SU-DHL-6 (cell line): Measurements from ENCODE around the gene SUDS3.

Experiments
- H2AFZ ChIP-seq: fragments of 200-600 bp; sonication (generic); 2 replicates; pipeline ENCODE4 v1.6.1; 2014; ENCODE audit warnings: low read depth, mild to moderate bottlenecking, moderate library complexity, mixed read lengths, antibody characterized with exemption, low read length; ENCODE audit not compliant: severe bottlenecking
- H3F3A ChIP-seq: fragments of 200-600 bp; shearing (Covaris generic); 2 replicates; pipeline ENCODE4 v1.6.0; 2016; ENCODE audit warnings: antibody characterized with exemption, mild to moderate bottlenecking; ENCODE audit not compliant: insufficient read depth
- H3K27ac ChIP-seq: fragments of 200-600 bp; sonication (generic); 2 replicates; pipeline ENCODE4 v1.5.1; 2016; ENCODE audit warnings: low read depth, mild to moderate bottlenecking, low read length, moderate library complexity, mixed read lengths
- H3K27me3 ChIP-seq: fragments of 200-600 bp; sonication (generic), shearing (Covaris generic); 2 replicates; pipeline ENCODE4 v1.6.0; 2014; ENCODE audit warnings: mild to moderate bottlenecking, low read length
- H3K36me3 ChIP-seq: fragments of 200-600 bp; sonication (generic); 2 replicates; pipeline ENCODE4 v1.6.1; 2014; ENCODE audit warnings: mild to moderate bottlenecking, low read length, mixed read lengths
- H3K4me2 ChIP-seq: fragments of 300-600, 200-600 bp; shearing (Covaris generic), sonication (generic); 2 replicates; pipeline ENCODE4 v1.6.0; 2014; ENCODE audit warnings: low read length, low read depth, mild to moderate bottlenecking; ENCODE audit not compliant: poor library complexity, severe bottlenecking
- H3K4me3 ChIP-seq: fragments of 200-600 bp; sonication (generic); 2 replicates; pipeline ENCODE4 v1.5.1; 2014; ENCODE audit warnings: antibody characterized with exemption, low read length, mild to moderate bottlenecking, mixed read lengths; ENCODE audit not compliant: insufficient read depth, poor library complexity, severe bottlenecking
- H3K79me2 ChIP-seq: fragments of 200-600 bp; sonication (generic); 2 replicates; pipeline ENCODE4 v1.6.1; 2014; ENCODE audit warnings: mild to moderate bottlenecking, low read length, moderate library complexity; ENCODE audit not compliant: insufficient read depth
- H3K9ac ChIP-seq: fragments of 200-600 bp; sonication (generic); 2 replicates; pipeline ENCODE4 v1.7.0; 2014; ENCODE audit warnings: mild to moderate bottlenecking, low read length
- H3K9me2 ChIP-seq: fragments of 200-600 bp; sonication (generic); replicated peaks from 2 replicates; pipeline ENCODE4 v1.6.1; 2014; ENCODE audit warnings: low read length; ENCODE audit not compliant: insufficient read depth
- H3K9me3 ChIP-seq: fragments of 200-600 bp; sonication (generic); 2 replicates; pipeline ENCODE4 v1.6.1; 2014; ENCODE audit warnings: low read length, mixed read lengths; ENCODE audit not compliant: insufficient read depth
- H4K20me1 ChIP-seq: fragments of 200-600 bp; sonication (generic); 2 replicates; pipeline ENCODE4 v1.6.1; 2014; ENCODE audit warnings: low read depth, mild to moderate bottlenecking, antibody characterized with exemption, low read length, moderate library complexity, mixed read lengths
- EZH2phosphoT487 ChIP-seq: fragments of 200-600 bp; sonication (generic), shearing (Covaris generic); conservative IDR thresholded peaks from 2 replicates; pipeline ENCODE4 v1.6.1; 2018; ENCODE audit warnings: mild to moderate bottlenecking, antibody characterized with exemption, low read length, moderate library complexity, mixed read lengths
- TF ChIP-seq, protein P1 (sequence below): fragments of 200-600 bp; sonication (generic); IDR thresholded peaks from one replicate; pipeline ENCODE4 v1.5.1; 2017; ENCODE audit warnings: antibody characterized with exemption, mild to moderate bottlenecking, low read length, moderate library complexity; ENCODE audit not compliant: insufficient read depth, poor library complexity, severe bottlenecking

Gene SUDS3

DNA sequence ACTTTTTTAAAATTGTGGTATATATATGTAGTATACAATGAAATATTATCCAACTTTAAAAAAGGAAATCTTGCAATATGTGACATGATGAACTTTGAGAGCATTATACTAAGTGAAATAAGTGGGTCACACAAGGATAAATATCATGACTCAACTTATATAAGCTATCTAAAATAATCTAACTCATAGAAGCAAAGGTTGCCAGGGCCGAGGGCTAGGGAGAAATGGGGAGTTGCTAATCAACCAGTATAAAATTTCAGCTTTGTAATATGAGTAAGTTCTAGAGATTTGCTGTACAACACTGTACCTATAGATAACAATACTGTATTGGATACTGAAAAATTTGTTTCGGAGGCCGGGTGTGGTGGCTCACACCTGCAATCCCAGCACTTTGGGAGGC lies 42.1 kb upstream of the SUDS3 start:
- no peak overlapping the region for H3K27ac ChIP-seq
- H3K4me3 ChIP-seq: no peak overlapping the region
- peaks cover 86% of the 10 kb centered on the region for H3K79me2 ChIP-seq
- no peak overlapping the region for H3K4me2 ChIP-seq
- H4K20me1 ChIP-seq: peaks cover 3% of the 10 kb centered on the region; the same call in 1 of the 2 replicates
- no peak overlapping the region for H3K9ac ChIP-seq
- no peaks in the 10 kb centered on the region; the same call in 1 of the 2 replicates for H3F3A ChIP-seq
- no peaks in the 10 kb centered on the region for H3K9me2 ChIP-seq
- no peaks in the 10 kb centered on the region for H3K9me3 ChIP-seq
- TF ChIP-seq, protein P1, sequence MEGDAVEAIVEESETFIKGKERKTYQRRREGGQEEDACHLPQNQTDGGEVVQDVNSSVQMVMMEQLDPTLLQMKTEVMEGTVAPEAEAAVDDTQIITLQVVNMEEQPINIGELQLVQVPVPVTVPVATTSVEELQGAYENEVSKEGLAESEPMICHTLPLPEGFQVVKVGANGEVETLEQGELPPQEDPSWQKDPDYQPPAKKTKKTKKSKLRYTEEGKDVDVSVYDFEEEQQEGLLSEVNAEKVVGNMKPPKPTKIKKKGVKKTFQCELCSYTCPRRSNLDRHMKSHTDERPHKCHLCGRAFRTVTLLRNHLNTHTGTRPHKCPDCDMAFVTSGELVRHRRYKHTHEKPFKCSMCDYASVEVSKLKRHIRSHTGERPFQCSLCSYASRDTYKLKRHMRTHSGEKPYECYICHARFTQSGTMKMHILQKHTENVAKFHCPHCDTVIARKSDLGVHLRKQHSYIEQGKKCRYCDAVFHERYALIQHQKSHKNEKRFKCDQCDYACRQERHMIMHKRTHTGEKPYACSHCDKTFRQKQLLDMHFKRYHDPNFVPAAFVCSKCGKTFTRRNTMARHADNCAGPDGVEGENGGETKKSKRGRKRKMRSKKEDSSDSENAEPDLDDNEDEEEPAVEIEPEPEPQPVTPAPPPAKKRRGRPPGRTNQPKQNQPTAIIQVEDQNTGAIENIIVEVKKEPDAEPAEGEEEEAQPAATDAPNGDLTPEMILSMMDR: no peak
- TF ChIP-seq EZH2phosphoT487: no peak
- H3K36me3 ChIP-seq: no peaks in the 10 kb centered on the region
- no peak overlapping the region for H2AFZ ChIP-seq
- H3K27me3 ChIP-seq: no peaks in the 10 kb centered on the region

DNA sequence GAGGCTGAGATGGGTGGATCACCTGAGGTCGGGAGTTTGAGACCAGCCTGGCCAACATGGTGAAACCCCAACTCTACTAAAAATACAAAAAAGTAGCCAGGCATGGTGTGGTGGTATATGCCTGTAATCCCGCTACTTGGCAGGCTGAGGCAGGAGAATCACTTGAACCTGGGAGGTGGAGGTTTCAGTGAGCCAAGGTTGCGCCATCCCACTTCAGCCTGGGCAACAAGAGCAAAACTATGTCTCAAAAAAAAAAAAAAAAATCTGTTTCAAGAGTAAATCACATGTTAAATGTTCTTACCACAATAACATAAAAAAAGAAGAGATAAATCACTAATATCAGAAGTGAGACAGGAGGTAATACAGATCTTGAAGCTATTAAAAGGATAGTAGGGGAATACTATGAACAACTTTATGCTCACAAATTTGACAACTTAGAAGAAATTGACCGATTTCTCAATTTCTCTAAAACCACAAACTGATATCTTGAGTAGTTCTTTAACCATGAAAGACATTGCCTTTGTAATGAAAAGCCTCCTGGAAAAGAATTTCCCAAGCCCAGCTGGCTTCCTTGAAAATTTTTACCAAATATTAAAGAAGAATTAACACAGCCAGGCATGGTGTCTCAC lies 41.3 kb upstream of the SUDS3 start:
- no peaks in the 10 kb centered on the region; the same call in 1 of the 2 replicates for H3F3A ChIP-seq
- H3K27me3 ChIP-seq: no peaks in the 10 kb centered on the region
- no peak overlapping the region for H3K27ac ChIP-seq
- H2AFZ ChIP-seq: no peak overlapping the region
- no peak overlapping the region for H3K4me2 ChIP-seq
- H4K20me1 ChIP-seq: peaks cover 6% of the 10 kb centered on the region; the same call in 1 of the 2 replicates
- TF ChIP-seq EZH2phosphoT487: no peak
- TF ChIP-seq, protein P1: no peak
- no peaks in the 10 kb centered on the region for H3K9me2 ChIP-seq
- H3K4me3 ChIP-seq: no peak overlapping the region
- H3K36me3 ChIP-seq: no peaks in the 10 kb centered on the region
- no peaks in the 10 kb centered on the region for H3K9me3 ChIP-seq
- peaks cover 85% of the 10 kb centered on the region for H3K79me2 ChIP-seq
- H3K9ac ChIP-seq: no peak overlapping the region

DNA sequence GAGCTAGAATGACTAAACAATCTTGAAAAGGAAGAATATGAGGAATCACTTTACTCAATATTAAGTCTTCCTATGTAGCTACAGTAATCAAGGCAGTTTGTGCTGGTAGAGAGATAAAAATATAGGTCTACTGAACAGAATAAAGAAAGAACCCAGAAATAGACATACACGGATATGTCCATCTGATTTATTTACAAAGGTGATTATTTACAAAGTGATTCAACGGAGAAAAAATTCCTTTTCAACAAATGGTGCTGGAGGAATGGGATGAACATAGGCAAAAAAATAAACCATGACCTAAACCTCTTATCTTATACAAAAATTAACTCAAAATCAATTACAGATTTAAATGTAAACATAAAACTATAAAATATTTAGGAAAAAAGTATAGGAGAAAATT lies 40.2 kb upstream of the SUDS3 start:
- Histone ChIP-seq H3F3A (no peaks in the 10 kb centered on the region), H3K36me3 (no peaks in the 10 kb centered on the region), H3K9me3 (no peaks in the 10 kb centered on the region), H3K27ac (no peak overlapping the region), H3K4me2 (no peak overlapping the region), H3K4me3 (no peak overlapping the region), H3K9me2 (no peaks in the 10 kb centered on the region), H3K79me2 (peaks cover 87% of the 10 kb centered on the region), H3K27me3 (no peaks in the 10 kb centered on the region), H2AFZ (no peak overlapping the region), H4K20me1 (peaks cover 8% of the 10 kb centered on the region; the same call in 1 of the 2 replicates), H3K9ac (no peak overlapping the region)
- TF ChIP-seq, protein P1: no peak
- TF ChIP-seq EZH2phosphoT487: no peak
